SJCRH30 (cell line): Measurements from ENCODE around the gene NKAP. TPM values are rescaled to one million over a fixed set of nuclear protein-coding genes. Genes with fewer than 3 reads are reported as not detected.
"Not testable (repeated sequence)": the region's sequence is repeated elsewhere in the genome, so short reads cannot be mapped to it uniquely, and the experiment has no call there.

Source experiments
- DNase-seq, 2 experiments: peaks; one replicate each; pipeline ENCODE4 v3.0.0-alpha.2; 2015 to 2020
- H3K27ac ChIP-seq: fragments of 250-450 bp; sonication (Bioruptor Pico); 2 replicates; pipeline ENCODE4 v1.5.1; 2020; ENCODE audit warnings: mild to moderate bottlenecking, moderate library complexity
- H3K27me3 ChIP-seq: fragments of 250-450 bp; sonication (Bioruptor Pico); 2 replicates; pipeline ENCODE4 v1.5.1; 2020; ENCODE audit warnings: mild to moderate bottlenecking, moderate library complexity
- H3K36me3 ChIP-seq: fragments of 250-450 bp; sonication (Bioruptor Pico); 2 replicates; pipeline ENCODE4 v1.5.1; 2020; ENCODE audit warnings: mild to moderate bottlenecking, moderate library complexity
- H3K4me1 ChIP-seq: fragments of 250-450 bp; sonication (Bioruptor Pico); 2 replicates; pipeline ENCODE4 v1.5.1; 2020; ENCODE audit warnings: mild to moderate bottlenecking, moderate library complexity
- H3K4me3 ChIP-seq: fragments of 250-450 bp; sonication (Bioruptor Pico); 2 replicates; pipeline ENCODE4 v1.5.1; 2020; ENCODE audit warnings: mild to moderate bottlenecking, moderate library complexity
- H3K9me3 ChIP-seq: fragments of 250-450 bp; sonication (Bioruptor Pico); replicated peaks from 2 replicates; pipeline ENCODE4 v1.5.1; 2020; ENCODE audit warnings: mild to moderate bottlenecking, moderate library complexity
- total RNA-seq: library from RNA; depleted of rRNA; stranded (reverse); fragments of >200 nt; shearing (Covaris generic); gene quantifications from 2 replicates; pipeline ENCODE4 v1.2.3, GENCODE V29; 2014

NKAP gene
- total RNA-seq, 1 experiment from 2014 or later, result 14.2 TPM

- Histone ChIP-seq H3K27me3 (no peaks in the 10 kb centered on the region), H3K36me3 (no peaks in the 10 kb centered on the region), H3K9me3 (no peaks in the 10 kb centered on the region), H3K4me1 (no peaks in the 10 kb centered on the region), H3K4me3 (no peak within 1 kb of the TSS), H3K27ac (no peak within 1 kb of the TSS)
- no peak for DNase-seq
Measured at GRCh38 chrX:119895843-119896326, 47.7 kb downstream of the NKAP start, which contains the start of gene AKAP14. Gene AKAP14, plus strand, starts transcription at chrX:119895893. Its CDS starts 7,331 bp downstream, at chrX:119903224.

GRCh38 chrX:119891961-119892692 lies 51.4 kb downstream of the NKAP start:
- H3K36me3 ChIP-seq, H3K27ac ChIP-seq, H3K27me3 ChIP-seq, H3K4me1 ChIP-seq, H3K4me3 ChIP-seq, DNase-seq, H3K9me3 ChIP-seq: not testable (repeated sequence)

GRCh38 chrX:119890626-119891025 lies 52.9 kb downstream of the NKAP start:
- not testable (repeated sequence) for H3K36me3 ChIP-seq, H3K27ac ChIP-seq, H3K4me3 ChIP-seq, DNase-seq, H3K4me1 ChIP-seq, H3K27me3 ChIP-seq, H3K9me3 ChIP-seq

GRCh38 chrX:119887721-119888425 lies 55.7 kb downstream of the NKAP start:
- H3K4me1 ChIP-seq, result peaks cover 3% of the 10 kb centered on the region; the same call in 1 of the 2 replicates
- H3K4me3 ChIP-seq, result peak overlapping the region; percentile 61
- no peaks in the 10 kb centered on the region for H3K9me3 ChIP-seq
- no peak overlapping the region for H3K27ac ChIP-seq
- H3K27me3 ChIP-seq, result no peaks in the 10 kb centered on the region
- DNase-seq, result peak; percentile 90 to 94
- H3K36me3 ChIP-seq, result no peaks in the 10 kb centered on the region

GRCh38 chrX:119885554-119886428 lies 57.8 kb downstream of the NKAP start:
- Histone ChIP-seq H3K9me3 (no peaks in the 10 kb centered on the region), H3K27me3 (no peaks in the 10 kb centered on the region), H3K4me1 (peaks cover 3% of the 10 kb centered on the region; the same call in 1 of the 2 replicates), H3K4me3 (no peak overlapping the region), H3K36me3 (no peaks in the 10 kb centered on the region), H3K27ac (no peak overlapping the region)
- peak; percentile 34 to 68 for DNase-seq

GRCh38 chrX:119880552-119881437 lies 62.8 kb downstream of the NKAP start:
- Histone ChIP-seq H3K27me3 (no peaks in the 10 kb centered on the region), H3K27ac (no peak overlapping the region), H3K36me3 (peaks cover 18% of the 10 kb centered on the region), H3K4me1 (no peaks in the 10 kb centered on the region), H3K4me3 (no peak overlapping the region), H3K9me3 (no peaks in the 10 kb centered on the region)
- peak; percentile 55 to 78 for DNase-seq

- no peaks in the 10 kb centered on the region for H3K4me1 ChIP-seq
- H3K36me3 ChIP-seq, result peaks cover 23% of the 10 kb centered on the region
- H3K4me3 ChIP-seq, result no peak overlapping the region
- no peaks in the 10 kb centered on the region for H3K9me3 ChIP-seq
- no peaks in the 10 kb centered on the region for H3K27me3 ChIP-seq
- no peak for DNase-seq
- no peak overlapping the region for H3K27ac ChIP-seq
Measured at GRCh38 chrX:119880076-119880475, 63.5 kb downstream of the NKAP start.

GRCh38 chrX:119878740-119879139 lies 64.8 kb downstream of the NKAP start:
- peaks cover 27% of the 10 kb centered on the region for H3K36me3 ChIP-seq
- no peaks in the 10 kb centered on the region for H3K9me3 ChIP-seq
- DNase-seq, result no peak
- no peaks in the 10 kb centered on the region for H3K27me3 ChIP-seq
- no peak overlapping the region for H3K4me3 ChIP-seq
- no peaks in the 10 kb centered on the region for H3K4me1 ChIP-seq
- H3K27ac ChIP-seq, result no peak overlapping the region

- H3K27me3 ChIP-seq, result no peaks in the 10 kb centered on the region
- peaks cover 17% of the 10 kb centered on the region for H3K36me3 ChIP-seq
- H3K9me3 ChIP-seq, result no peaks in the 10 kb centered on the region
- peak within 1 kb of the TSS; percentile 84 for H3K4me3 ChIP-seq
- H3K4me1 ChIP-seq, result no peaks in the 10 kb centered on the region
- peak within 1 kb of the TSS; percentile 93 for H3K27ac ChIP-seq
- peak; percentile 93 to 95 for DNase-seq
Measured at GRCh38 chrX:119871599-119872395, 71.8 kb downstream of the NKAP start, which contains the start of the genes NDUFA1 and RNF113A. Gene NDUFA1, plus strand, starts transcription at chrX:119871832. Its CDS starts 80 bp downstream, at chrX:119871912. Gene RNF113A, minus strand, starts transcription at chrX:119871733. Its CDS starts 120 bp downstream, at chrX:119871613.

GRCh38 chrX:119871245-119871598 lies 72.3 kb downstream of the NKAP start:
- no peak for DNase-seq
- peak overlapping the region; percentile 84 for H3K4me3 ChIP-seq
- H3K36me3 ChIP-seq, result peaks cover 11% of the 10 kb centered on the region
- no peaks in the 10 kb centered on the region for H3K9me3 ChIP-seq
- no peaks in the 10 kb centered on the region for H3K27me3 ChIP-seq
- no peaks in the 10 kb centered on the region for H3K4me1 ChIP-seq
- H3K27ac ChIP-seq, result peak overlapping the region; percentile 93
